Endothelial cell of umbilical vein (primary cell): ENCODE results near the gene CHRNA1. TPM values are rescaled to one million over a fixed set of nuclear protein-coding genes. Genes with fewer than 3 reads are reported as not detected.

Experiments
- BruUV-seq: library from RNA; stranded (reverse); fragments of 400-500 nt; replicated peaks from 2 replicates; lab custom pipeline; 2021; lab: Mats Ljungman, UMichigan
- CTCF ChIA-PET: fragments of 300-600, 350-600 bp; sonication (Branson Sonifier 250); formaldehyde crosslinking; loops from one replicate; lab custom pipeline; 2021; ENCODE audit warnings: antibody characterized with exemption, inconsistent platforms; lab: Charles Lee
- POLR2A ChIA-PET: fragments of 300-600, 350-600 bp; sonication (Branson Sonifier 250); formaldehyde crosslinking; loops from one replicate; lab custom pipeline; 2021; ENCODE audit warnings: antibody characterized with exemption, inconsistent platforms; lab: Charles Lee
- DNase-seq: peaks from one replicate; pipeline ENCODE4 v3.0.0-alpha.2; 2011; ENCODE audit warnings: low read depth, low spot score
- FAIRE-seq: peaks from 2 replicates; lab custom pipeline; 2011; peaks lifted over from hg19 to GRCh38; lab: Jason Lieb, UNC
- H2AFZ ChIP-seq: 2 replicates; pipeline ENCODE4 v1.6.0; 2012; ENCODE audit warnings: low read depth, low read length, control low read depth, inconsistent platforms
- H3K27ac ChIP-seq: 2 replicates; pipeline ENCODE4 v1.5.1; 2011; ENCODE audit warnings: low read depth, mild to moderate bottlenecking, control low read depth, low read length, moderate library complexity; ENCODE audit not compliant: insufficient read depth
- H3K27me3 ChIP-seq, 2 experiments: 2 replicates each; pipeline versions ENCODE4 v1.6.0 to v1.6.1; 2011; ENCODE audit warnings: low read length in 2 of 2, mixed read lengths in 1 of 2; ENCODE audit not compliant: control insufficient read depth in 2 of 2, insufficient read depth in 2 of 2
- H3K36me3 ChIP-seq, 2 experiments: 2 replicates in 1 of 2; 3 replicates in 1 of 2; pipeline ENCODE4 v1.5.1; 2011; ENCODE audit warnings: low read length in 2 of 2, mild to moderate bottlenecking in 1 of 2, moderate library complexity in 1 of 2; ENCODE audit not compliant: control insufficient read depth in 2 of 2, insufficient read depth in 2 of 2; ENCODE audit errors: extremely low read depth in 1 of 2
- H3K4me1 ChIP-seq: 3 replicates; pipeline ENCODE4 v1.5.1; 2011; ENCODE audit warnings: mild to moderate bottlenecking, low read length; ENCODE audit not compliant: control insufficient read depth, insufficient read depth; ENCODE audit errors: extremely low read depth
- H3K4me2 ChIP-seq: 2 replicates; pipeline ENCODE4 v1.6.1; 2011; ENCODE audit warnings: low read length, control low read depth, mixed read lengths; ENCODE audit not compliant: insufficient read depth
- H3K4me3 ChIP-seq, 3 experiments: fragments of 200-600 bp in 1 of 3; sonication (generic), shearing (Covaris generic) in 1 of 3; replicated peaks in 1 of 3; 2 replicates each; pipeline ENCODE4 v1.5.1; 2011 to 2016; ENCODE audit warnings: control low read depth in 3 of 3, low read length in 3 of 3, mild to moderate bottlenecking in 2 of 3, inconsistent platforms in 1 of 3, low read depth in 1 of 3, moderate library complexity in 1 of 3; ENCODE audit not compliant: insufficient read depth in 1 of 3
- H3K79me2 ChIP-seq: 2 replicates; pipeline ENCODE4 v1.6.0; 2012; ENCODE audit warnings: low read length, inconsistent platforms; ENCODE audit not compliant: control insufficient read depth, insufficient read depth
- H3K9ac ChIP-seq: replicated peaks from 2 replicates; pipeline ENCODE3; 2011; ENCODE audit warnings: low read length, control low read depth; ENCODE audit not compliant: insufficient read depth; ENCODE audit errors: extremely low read depth
- H3K9me1 ChIP-seq: replicated peaks from 3 replicates; pipeline ENCODE4 v1.6.0; 2011; ENCODE audit warnings: mild to moderate bottlenecking, low read length; ENCODE audit not compliant: control insufficient read depth, insufficient read depth; ENCODE audit errors: extremely low read depth
- H3K9me3 ChIP-seq: replicated peaks from 2 replicates; pipeline ENCODE4 v1.5.1; 2012; ENCODE audit warnings: low read length, inconsistent platforms; ENCODE audit not compliant: control insufficient read depth, insufficient read depth
- H4K20me1 ChIP-seq: replicated peaks from 2 replicates; pipeline ENCODE3; 2011; ENCODE audit warnings: mild to moderate bottlenecking, low read length; ENCODE audit not compliant: control insufficient read depth, insufficient read depth; ENCODE audit errors: extremely low read depth
- CTCF ChIP-seq, 2 donors: IDR thresholded peaks; 1 replicate in 1 of 2; 2 replicates in 1 of 2; pipeline ENCODE4 v1.5.1; 2011; ENCODE audit warnings: low read length in 2 of 2, mild to moderate bottlenecking in 2 of 2, moderate library complexity in 2 of 2, control low read depth in 1 of 2, inconsistent platforms in 1 of 2, low read depth in 1 of 2; ENCODE audit not compliant: insufficient read depth in 1 of 2; ENCODE audit errors: extremely low read depth in 1 of 2
- EZH2 ChIP-seq: IDR thresholded peaks from 2 replicates; pipeline ENCODE4 v1.6.1; 2012; ENCODE audit warnings: borderline replicate concordance, low read depth, mild to moderate bottlenecking, moderate library complexity, low read length, inconsistent platforms; ENCODE audit not compliant: severe bottlenecking
- FOS ChIP-seq: IDR thresholded peaks from 2 replicates; pipeline ENCODE4 v1.6.1; 2011; ENCODE audit warnings: mild to moderate bottlenecking, low read length, moderate library complexity, borderline replicate concordance; ENCODE audit not compliant: insufficient read depth
- GATA2 ChIP-seq: IDR thresholded peaks from 2 replicates; pipeline ENCODE4 v1.7.0; 2011; ENCODE audit warnings: low read depth, mild to moderate bottlenecking, moderate library complexity, mixed read lengths, low read length; ENCODE audit not compliant: insufficient read length, insufficient read depth
- JUN ChIP-seq: IDR thresholded peaks from 2 replicates; pipeline ENCODE4 v1.6.1; 2011; ENCODE audit warnings: borderline replicate concordance, low read depth; ENCODE audit not compliant: insufficient read length, insufficient read depth
- MAX ChIP-seq: IDR thresholded peaks from 2 replicates; pipeline ENCODE4 v1.6.1; 2011; ENCODE audit not compliant: insufficient read depth, insufficient read length
- MYC ChIP-seq: IDR thresholded peaks from one replicate; pipeline ENCODE4 v1.6.1; 2011; ENCODE audit warnings: mild to moderate bottlenecking, low read depth, low read length
- POLR2A ChIP-seq: IDR thresholded peaks from 2 replicates; pipeline ENCODE4 v1.6.1; 2012; ENCODE audit warnings: low read depth, mild to moderate bottlenecking, control low read depth, low read length
- POLR2AphosphoS5 ChIP-seq: IDR thresholded peaks from 2 replicates; pipeline ENCODE4 v1.6.1; 2012; ENCODE audit warnings: low read depth, mild to moderate bottlenecking, control low read depth, low read length, moderate library complexity; ENCODE audit not compliant: insufficient read depth
- dilution Hi-C: fragments of 300-500 bp; cut with MboI; formaldehyde crosslinking; loops from one replicate; pipeline ENCODE4 v1.15.0; 2019; ENCODE audit warnings: low sequenced_read_pairs; ENCODE audit not compliant: extremely low pct_ligation_motif_present
- intact Hi-C: fragments of 100-400 bp; cut with micrococcal nuclease; formaldehyde crosslinking; loops from one replicate; pipeline ENCODE4 v1.10.0; 2022
- polyA plus RNA-seq, 4 experiments: library from polyadenylated mRNA; depleted of rRNA in 3 of 4; stranded (reverse) in 3 of 4; unstranded in 1 of 4; fragments of >200 nt; gene quantifications; 2 replicates each; pipeline versions ENCODE4 v1.2.1 to v1.2.3, GENCODE V29; 2011 to 2012; ENCODE audit warnings: missing spikeins in 1 of 4
- total RNA-seq: library from RNA; stranded (reverse); gene quantifications from 2 replicates; pipeline ENCODE4 v1.2.3, GENCODE V29; 2021

CHRNA1 gene
- total and polyA plus RNA-seq, 2 donors (not counting 3 experiments of a cell fraction or from before 2014, with no cell fraction given): 11.3 to 18.2 TPM

DNA sequence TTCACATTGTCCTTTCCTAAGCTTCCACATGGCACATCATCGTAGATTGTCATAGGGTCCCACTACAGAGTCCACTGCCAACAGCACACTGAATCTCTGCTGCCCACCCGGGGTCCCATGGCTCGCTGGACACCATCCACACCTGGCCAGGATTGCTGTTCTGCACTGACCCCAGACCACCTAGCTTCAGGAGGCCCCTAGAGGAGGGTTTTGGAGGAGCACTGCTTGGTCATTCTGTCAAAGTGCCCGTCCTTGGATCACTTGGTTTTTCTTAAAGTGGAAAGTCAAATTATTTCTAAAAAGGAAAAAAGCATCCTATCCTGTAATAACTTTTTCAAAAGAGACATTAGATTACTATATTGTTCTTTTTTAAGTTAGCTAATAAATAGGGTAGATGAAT lies 59.0 kb downstream of the CHRNA1 start:
- no peak for TF ChIP-seq FOS
- no peak for TF ChIP-seq JUN
- no peak for TF ChIP-seq POLR2A
- TF ChIP-seq MYC: no peak
- H3K4me2 ChIP-seq: no peak overlapping the region
- no peak overlapping the region for H3K9ac ChIP-seq
- DNase-seq (no peak), FAIRE-seq (no peak)
- H3K9me3 ChIP-seq: no peaks in the 10 kb centered on the region
- H2AFZ ChIP-seq: no peak overlapping the region
- no peaks in the 10 kb centered on the region for H3K36me3 ChIP-seq
- no peaks in the 10 kb centered on the region for H4K20me1 ChIP-seq
- POLR2A ChIA-PET: no interaction called here
- H3K27me3 ChIP-seq: peaks cover 9 to 20% of the 10 kb centered on the region in 2 experiments
- no peak overlapping the region for H3K4me3 ChIP-seq
- BruUV-seq: no TSS peak
- dilution Hi-C loops (no loop called here), intact Hi-C loops (no loop called here)
- CTCF ChIA-PET: interaction anchor here (1.2 to 1.8 kb wide), 4 partner anchors 17 to 127 kb away, joined by 4 to 5 read pairs (median 4); no protein-coding TSS in a partner anchor
- H3K4me1 ChIP-seq: no peaks in the 10 kb centered on the region
- H3K27ac ChIP-seq: no peak overlapping the region
- no peaks in the 10 kb centered on the region for H3K9me1 ChIP-seq
- H3K79me2 ChIP-seq: no peaks in the 10 kb centered on the region

- Histone ChIP-seq H3K4me3 (no peak overlapping the region), H4K20me1 (no peaks in the 10 kb centered on the region), H3K79me2 (no peaks in the 10 kb centered on the region), H3K27ac (no peak overlapping the region), H3K4me2 (no peak overlapping the region), H3K4me1 (no peaks in the 10 kb centered on the region), H2AFZ (no peak overlapping the region), H3K36me3 (no peaks in the 10 kb centered on the region), H3K9ac (no peak overlapping the region), H3K9me1 (no peaks in the 10 kb centered on the region), H3K9me3 (no peaks in the 10 kb centered on the region), H3K27me3 (peaks cover 9 to 20% of the 10 kb centered on the region in 2 experiments)
- ChIA-PET CTCF (interaction anchor here (1.2 to 1.8 kb wide), 4 partner anchors 16 to 127 kb away, joined by 4 to 5 read pairs (median 4); no protein-coding TSS in a partner anchor), POLR2A (no interaction called here)
- FAIRE-seq: no peak
- no TSS peak for BruUV-seq
- dilution Hi-C loops: no loop called here
- intact Hi-C loops: loop anchor here (5.0 kb wide), 2 partner anchors 408 to 1393 kb away; partner anchors contain the start of gene HOXD12
- no peak for DNase-seq
- TF ChIP-seq POLR2AphosphoS5 (no peak), FOS (no peak), JUN (no peak), POLR2A (no peak), MYC (no peak), EZH2 (no peak), GATA2 (no peak), MAX (no peak), CTCF (IDR thresholded peaks at IDR 0.05; ENCODE audit: extremely low read depth in 1 of 2, insufficient read depth in 1 of 2, low read depth in 1 of 2, low read length in 2 of 2) (no peak)
These were observed 59.6 kb downstream of the CHRNA1 start for GRCh38 chr2:174704642-174705041.
